Activated CD8-positive, alpha-beta memory T cell treated with anti-CD3 and anti-CD28 coated beads, Interleukin-2, amount 50 U/mL, for 48 hours (primary cell): ENCODE results near the gene KRTAP5-1.
"Not testable (repeated sequence)": the region's sequence is repeated elsewhere in the genome, so short reads cannot be mapped to it uniquely, and the experiment has no call there.

Source experiments
- DNase-seq: peaks from one replicate; pipeline ENCODE4 v3.0.0-alpha.2; 2020

Gene KRTAP5-1

DNA sequence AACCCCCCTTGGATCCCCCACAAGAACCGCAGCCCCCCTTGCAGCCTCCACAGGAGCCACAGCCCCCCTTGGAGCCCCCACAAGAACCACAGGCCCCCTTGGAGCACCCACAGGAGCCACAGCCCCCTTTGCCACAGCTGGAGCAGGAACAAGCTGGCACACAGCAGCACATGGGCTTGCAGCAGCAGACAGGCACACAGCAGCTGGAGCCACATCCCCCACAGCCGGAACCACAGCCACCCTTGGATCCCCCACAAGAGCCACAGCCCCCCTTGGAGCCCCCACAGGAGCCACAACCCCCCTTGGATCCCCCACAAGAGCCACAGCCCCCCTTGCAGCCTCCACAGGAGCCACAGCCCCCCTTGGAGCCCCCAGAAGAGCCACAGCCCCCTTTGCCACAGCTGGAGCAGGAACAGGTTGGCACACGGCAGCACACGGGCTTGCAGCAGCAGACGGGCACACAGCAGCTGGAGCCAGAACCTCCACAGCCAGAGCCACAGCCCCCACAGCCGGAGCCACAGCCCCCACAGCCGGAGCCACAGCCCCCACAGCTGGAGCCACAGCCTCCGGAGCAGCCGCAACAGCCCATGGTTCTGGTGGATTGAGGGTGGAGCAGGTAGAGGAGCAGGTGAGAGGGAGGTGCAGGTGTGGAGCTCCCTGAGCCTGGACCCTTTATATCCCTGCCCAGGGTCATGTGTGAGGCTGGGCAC, at the start of gene KRTAP5-1:
Gene KRTAP5-1, minus strand, starts transcription at position 623 of the 710 bp plus-strand sequence. Its CDS starts 34 bp downstream, at position 589.
- not testable (repeated sequence) for DNase-seq

GRCh38 chr11:1633864-1634263, 48.8 kb upstream of the KRTAP5-1 start:
- no peak for DNase-seq

DNA sequence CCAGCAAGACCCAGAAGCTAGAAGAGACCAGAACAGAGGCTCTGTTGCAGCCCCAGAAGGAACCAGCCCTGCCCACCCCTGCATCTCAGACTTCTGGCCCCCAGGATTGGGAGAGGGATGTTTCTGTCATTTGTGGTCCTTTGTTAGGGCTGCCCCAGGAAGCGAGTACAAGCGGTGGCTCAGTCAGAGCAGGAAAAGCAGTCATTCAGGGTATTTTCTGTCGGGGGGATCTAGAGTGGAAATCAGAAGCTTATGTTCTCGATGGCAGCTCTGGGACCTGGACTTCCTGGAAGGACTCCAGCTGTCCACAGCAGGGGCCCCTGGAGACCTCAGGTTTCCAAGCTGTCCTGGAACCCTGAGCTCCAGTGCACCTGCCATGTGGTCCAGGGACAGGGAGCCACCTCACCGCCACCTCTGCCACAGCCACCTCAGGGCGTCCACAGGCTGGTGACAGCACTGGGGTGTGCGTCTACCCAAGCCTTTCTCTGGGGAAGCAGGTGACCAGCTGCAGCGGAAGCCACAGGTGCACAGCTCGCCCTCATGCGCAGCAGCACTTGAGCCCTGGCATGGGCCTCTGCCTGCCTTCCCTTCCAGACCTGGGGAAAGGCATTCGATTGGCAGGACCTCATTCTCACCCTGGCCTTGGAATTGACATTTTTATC, 47.1 kb upstream of the KRTAP5-1 start:
- no peak for DNase-seq

DNA sequence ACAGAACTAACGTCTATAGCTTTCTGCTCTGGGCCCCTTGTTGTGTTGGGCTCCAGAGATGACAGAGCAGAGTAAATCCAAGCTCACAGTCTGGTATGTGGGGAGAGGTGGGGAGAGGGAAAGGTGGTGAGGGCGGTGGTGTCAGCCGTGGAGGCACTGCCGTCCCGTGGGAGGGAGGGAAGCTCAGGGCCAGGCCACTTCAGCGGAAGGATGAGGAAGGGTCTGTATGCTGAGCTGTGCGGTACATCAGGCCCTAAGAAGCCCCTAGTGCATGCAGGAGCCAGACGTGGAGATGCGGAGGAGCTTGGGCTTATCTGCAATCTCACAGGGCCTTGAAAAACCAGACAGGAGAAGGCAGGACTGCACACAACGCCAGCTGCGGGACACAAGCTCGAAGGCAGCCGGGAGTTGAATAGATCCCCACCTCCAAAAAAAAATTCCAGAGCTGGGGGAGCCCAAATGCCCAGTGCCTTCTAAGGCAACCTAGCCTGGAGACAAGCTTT, 46.0 kb upstream of the KRTAP5-1 start:
- no peak for DNase-seq

- no peak for DNase-seq
These were observed 45.2 kb upstream of the KRTAP5-1 start for GRCh38 chr11:1630271-1630670.

GRCh38 chr11:1629326-1630185, 44.5 kb upstream of the KRTAP5-1 start, which contains the start of gene KRTAP5-5:
TSS of gene KRTAP5-5 (plus strand) at chr11:1629775. CDS start at chr11:1629841, 66 bp downstream.
- DNase-seq, result no peak

DNA sequence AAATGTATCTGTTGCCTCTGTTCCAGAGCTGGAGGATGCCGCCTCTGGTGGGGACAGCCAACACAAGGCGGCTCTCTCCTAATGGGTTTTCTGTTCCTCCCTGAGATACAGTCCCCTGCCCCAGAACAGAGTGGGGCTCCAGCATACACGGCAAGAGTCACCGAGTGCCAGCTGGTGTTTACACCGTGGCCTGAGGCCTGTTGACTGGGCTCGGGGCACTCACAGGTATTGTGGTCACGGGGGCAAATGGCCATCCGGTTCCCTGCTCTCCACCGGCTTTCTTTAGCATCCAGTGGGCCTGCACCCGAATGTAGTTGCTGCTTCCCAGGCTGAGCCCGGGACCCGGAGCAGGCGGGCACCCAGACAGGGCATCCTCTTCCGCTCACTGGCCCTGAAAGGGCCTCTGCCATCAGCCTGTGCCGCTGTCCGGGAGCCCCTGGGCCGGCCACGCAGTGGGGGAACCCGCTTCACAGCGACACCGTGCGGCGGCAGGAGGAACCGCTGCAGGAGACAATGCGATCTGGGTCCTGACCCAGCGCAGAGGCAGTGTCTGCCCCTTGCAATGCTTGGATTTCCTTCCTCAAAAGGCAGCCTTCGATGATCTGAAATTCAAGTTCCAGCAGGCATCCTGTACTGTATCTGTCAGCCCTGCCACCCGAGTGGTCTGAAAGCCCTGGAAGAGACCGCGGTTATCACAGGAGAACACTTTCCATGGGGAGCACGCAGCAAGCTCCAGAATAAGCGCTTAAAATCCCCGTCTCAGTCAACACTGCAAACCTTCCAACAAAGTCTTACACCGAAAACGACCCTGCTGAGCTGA, 43.6 kb upstream of the KRTAP5-1 start:
- peak; percentile 90 for DNase-seq

- no peak for DNase-seq
These were observed 40.5 kb upstream of the KRTAP5-1 start for GRCh38 chr11:1625541-1625940.

DNA sequence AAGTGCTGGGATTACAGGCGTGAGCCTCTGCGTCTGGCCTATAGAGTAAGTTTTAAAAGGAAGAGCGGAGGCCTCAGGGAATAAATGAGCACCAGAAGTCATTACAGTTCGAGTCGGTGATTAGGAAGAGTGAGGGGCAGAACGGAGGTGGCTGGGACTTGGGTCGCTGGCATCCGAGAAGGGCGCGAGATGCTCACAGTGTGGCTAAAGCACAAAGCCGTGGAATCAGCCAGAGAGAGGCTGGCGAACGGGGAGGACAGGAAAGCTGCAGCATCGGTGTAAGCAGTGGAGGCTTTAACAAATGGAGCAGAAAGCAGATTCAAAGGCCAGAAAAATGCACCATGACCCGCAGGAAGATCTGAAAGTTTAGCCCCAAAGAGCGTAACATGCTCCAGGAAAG, 39.5 kb upstream of the KRTAP5-1 start:
- no peak for DNase-seq

- no peak for DNase-seq
These were observed 38.6 kb upstream of the KRTAP5-1 start for GRCh38 chr11:1623716-1624115.

DNA sequence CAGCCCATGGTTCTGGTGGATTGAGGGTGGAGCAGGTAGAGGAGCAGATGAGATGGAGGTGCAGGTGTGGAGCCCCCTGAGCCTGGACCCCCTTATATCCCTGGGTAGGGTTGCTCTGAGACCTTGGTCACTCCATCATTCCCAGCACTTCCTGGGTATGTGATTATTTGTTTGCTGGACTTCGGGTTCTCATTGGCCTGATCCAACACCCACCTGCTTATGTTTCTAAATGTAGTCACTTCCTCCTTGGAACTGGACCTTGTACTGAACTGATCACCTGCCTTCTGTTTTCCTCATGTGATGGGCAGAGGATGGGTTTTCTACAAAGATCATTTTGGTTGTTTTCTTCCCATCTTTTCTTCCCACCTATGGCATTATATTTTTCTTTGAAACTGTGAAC, 37.0 kb upstream of the KRTAP5-1 start, which contains the start of gene KRTAP5-4:
Gene KRTAP5-4, minus strand, starts transcription at position 53 of the 400 bp plus-strand sequence. Its CDS starts 45 bp downstream, at position 8.
- DNase-seq, result no peak

DNA sequence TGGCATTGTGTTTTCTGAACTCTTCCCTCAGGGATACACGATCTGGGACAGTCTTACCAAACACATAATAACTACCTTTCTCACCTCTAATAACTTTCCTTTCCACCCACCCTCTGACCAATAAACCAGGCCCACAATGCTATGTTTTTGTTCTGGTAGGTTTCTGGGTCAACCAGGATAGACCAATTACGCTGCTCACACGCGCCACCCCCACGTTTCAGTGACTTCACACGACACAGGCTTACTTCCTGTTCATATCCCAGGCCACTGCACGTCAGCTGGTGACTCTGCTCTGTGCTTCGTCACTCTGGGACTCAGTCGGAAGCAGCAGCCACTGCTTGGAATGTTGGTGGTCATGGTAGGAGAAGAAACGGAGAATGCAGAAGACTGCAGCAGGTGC, 34.4 kb upstream of the KRTAP5-1 start:
- DNase-seq, result no peak

GRCh38 chr11:1618231-1618630, 33.1 kb upstream of the KRTAP5-1 start:
- no peak for DNase-seq

DNA sequence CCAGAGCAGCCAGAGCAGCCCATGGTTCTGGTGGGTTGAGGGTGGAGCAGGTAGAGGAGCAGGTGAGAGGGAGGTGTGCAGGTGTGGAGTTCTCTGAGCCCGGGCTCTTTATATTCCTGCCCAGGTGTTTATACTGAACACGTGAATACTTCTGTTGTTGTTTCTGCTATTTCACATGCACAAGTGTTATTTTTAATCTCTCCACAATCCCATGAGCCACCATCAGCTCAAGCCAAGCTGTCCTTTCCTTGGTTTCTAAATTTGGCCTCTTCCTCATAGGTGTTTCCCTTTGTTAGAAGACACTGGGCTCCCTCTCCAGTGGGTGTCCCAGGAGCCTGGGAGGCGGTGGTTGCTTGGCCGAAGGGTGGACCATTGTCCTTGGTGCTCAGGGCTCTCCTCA, 23.3 kb upstream of the KRTAP5-1 start, which contains the start of gene KRTAP5-3:
Gene KRTAP5-3, minus strand, starts transcription at position 101 of the 400 bp plus-strand sequence. Its CDS starts 78 bp downstream, at position 23.
- no peak for DNase-seq

- not testable (repeated sequence) for DNase-seq
These were observed 22.8 kb upstream of the KRTAP5-1 start for GRCh38 chr11:1607901-1608300.

DNA sequence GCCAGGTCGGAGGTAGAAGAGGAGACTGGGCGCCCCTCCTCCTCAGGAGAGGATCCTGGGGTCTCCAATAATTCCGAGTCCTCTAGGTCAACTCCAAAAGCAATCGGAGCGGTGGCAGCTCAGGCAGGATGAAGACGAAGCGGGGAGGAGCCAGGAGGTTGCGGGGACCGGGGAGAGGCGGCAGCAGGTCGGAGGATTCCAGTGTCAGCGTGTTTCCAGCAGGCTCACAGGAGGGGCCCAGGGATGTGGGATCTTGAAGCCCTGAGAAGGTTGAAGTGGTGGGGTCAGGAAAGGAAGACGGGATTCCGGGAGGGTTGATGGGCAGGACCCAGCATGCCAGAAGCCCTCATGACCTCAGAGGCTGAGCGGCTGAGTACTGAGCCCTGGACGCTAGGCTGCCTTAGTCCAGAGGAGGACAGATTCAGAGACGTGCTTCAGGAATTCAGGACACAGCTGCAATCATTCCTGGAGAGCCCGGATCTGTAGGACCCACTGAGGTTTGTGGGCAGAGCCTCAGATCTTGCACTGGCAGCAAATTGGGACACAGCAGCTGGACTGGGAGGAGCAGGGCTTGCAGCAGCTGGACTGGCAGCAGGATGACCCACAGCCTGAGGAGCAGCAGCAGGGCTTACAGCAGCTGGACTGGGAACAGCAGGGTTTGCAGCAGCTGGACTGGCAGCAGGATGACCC, 22.2 kb upstream of the KRTAP5-1 start:
- DNase-seq, result not testable (repeated sequence)

- DNase-seq, result not testable (repeated sequence)
These were observed 20.8 kb upstream of the KRTAP5-1 start for GRCh38 chr11:1605923-1606322.

DNA sequence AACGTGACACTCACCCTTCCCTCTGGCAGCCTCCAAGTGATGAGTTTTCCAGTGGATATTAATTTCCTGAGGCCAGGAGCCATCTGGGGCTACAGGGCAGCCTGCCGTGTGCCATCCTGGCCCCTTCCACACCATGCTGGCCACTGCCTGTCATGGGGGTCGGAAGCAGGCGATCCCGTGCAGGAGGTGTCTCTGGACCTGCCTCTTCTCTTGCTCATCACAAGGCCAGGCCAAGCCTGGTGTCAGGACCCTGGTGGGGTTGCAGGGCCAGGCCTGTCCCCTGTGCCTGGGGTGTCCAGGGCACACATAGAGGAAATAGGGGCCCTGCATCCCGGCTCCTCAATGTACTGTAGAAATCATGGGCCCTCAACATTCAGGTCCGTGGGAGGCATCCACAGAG, 19.6 kb upstream of the KRTAP5-1 start:
- no peak for DNase-seq

- no peak for DNase-seq
These were observed 19.1 kb upstream of the KRTAP5-1 start for GRCh38 chr11:1604181-1604580.

- no peak for DNase-seq
These were observed 18.5 kb upstream of the KRTAP5-1 start for GRCh38 chr11:1603629-1604028.

- DNase-seq, result not testable (repeated sequence)
These were observed 16.6 kb upstream of the KRTAP5-1 start for GRCh38 chr11:1601663-1602062.
